HepG2 (cell line): Measurements from ENCODE around the gene PPP4R1. TPM values are rescaled to one million over a fixed set of nuclear protein-coding genes. Genes with fewer than 3 reads are reported as not detected.

ENCODE experiments used
- ATAC-seq: fragments of 200-7000 bp; cut with Tn5 transposase; 3 replicates; pipeline ENCODE4 v1.9.1; 2020; ENCODE audit warnings: mild to moderate bottlenecking, moderate library complexity
- BruUV-seq: library from RNA; stranded (reverse); fragments of 400-500 nt; replicated peaks from 2 replicates; lab custom pipeline; 2021; lab: Mats Ljungman, UMichigan
- CTCF ChIA-PET: fragments of 300-600 bp; formaldehyde crosslinking; extraction: SDS; loops from one replicate; lab custom pipeline; 2021; ENCODE audit warnings: low total read pairs, inconsistent platforms, low intra/inter-chr PET ratio; lab: Yijun Ruan, JAX
- POLR2A ChIA-PET: fragments of 350-600 bp; sonication (Branson Sonifier 250); formaldehyde crosslinking; loops from one replicate; lab custom pipeline; 2020; ENCODE audit warnings: antibody characterized with exemption, inconsistent platforms; lab: Yijun Ruan, JAX
- DNase-seq: peaks from one replicate; pipeline ENCODE4 v3.0.0-alpha.2; 2015; ENCODE audit warnings: low spot score
- FAIRE-seq: peaks from 3 replicates; lab custom pipeline; 2011; peaks lifted over from hg19 to GRCh38; lab: Jason Lieb, UNC
- H2AFZ ChIP-seq: one replicate; pipeline ENCODE4 v1.6.1; 2011; ENCODE audit warnings: low read length, inconsistent platforms
- H3K27ac ChIP-seq: fragments of 300-600 bp; 3 replicates; pipeline ENCODE4 v1.8.0; 2011; ENCODE audit warnings: mixed run types, mild to moderate bottlenecking, mixed read lengths, low read length, inconsistent platforms; ENCODE audit not compliant: insufficient read depth; ENCODE audit errors: extremely low read length
- H3K27me3 ChIP-seq, 2 experiments: fragments of 200-600 bp in 1 of 2; 2 replicates in 1 of 2; 3 replicates in 1 of 2; pipeline versions ENCODE4 v1.6.0 to v1.8.0; 2011; ENCODE audit warnings: low read length in 2 of 2, mild to moderate bottlenecking in 2 of 2, moderate library complexity in 2 of 2, inconsistent platforms in 1 of 2; ENCODE audit not compliant: insufficient read depth in 2 of 2, control insufficient read depth in 1 of 2
- H3K36me3 ChIP-seq, 2 experiments: fragments of 200-600 bp in 1 of 2; replicated peaks in 1 of 2; 2 replicates in 1 of 2; 3 replicates in 1 of 2; pipeline versions ENCODE4 v1.5.1 to v1.8.0; 2011; ENCODE audit warnings: low read length in 2 of 2, inconsistent platforms in 1 of 2; ENCODE audit not compliant: insufficient read depth in 2 of 2, control insufficient read depth in 1 of 2
- H3K4me1 ChIP-seq: 2 replicates; pipeline ENCODE4 v1.5.1; 2012; ENCODE audit warnings: low read length, inconsistent platforms; ENCODE audit not compliant: insufficient read depth
- H3K4me2 ChIP-seq: 2 replicates; pipeline ENCODE4 v1.6.0; 2011; ENCODE audit warnings: low read depth, low read length, inconsistent platforms
- H3K4me3 ChIP-seq, 3 experiments: fragments of 200-600 bp in 1 of 3; sonication (generic), shearing (Covaris generic) in 1 of 3; replicated peaks in 1 of 3; 2 replicates each; pipeline ENCODE4 v1.5.1; 2011 to 2016; ENCODE audit warnings: low read length in 3 of 3, inconsistent platforms in 2 of 3, low read depth in 2 of 3, mild to moderate bottlenecking in 2 of 3, control low read depth in 1 of 3, mixed read lengths in 1 of 3; ENCODE audit not compliant: insufficient read depth in 1 of 3
- H3K79me2 ChIP-seq: one replicate; pipeline ENCODE4 v1.6.1; 2011; ENCODE audit warnings: low read length, inconsistent platforms; ENCODE audit not compliant: insufficient read depth
- H3K9ac ChIP-seq: 2 replicates; pipeline ENCODE4 v1.6.0; 2011; ENCODE audit warnings: mild to moderate bottlenecking, low read depth, low read length, inconsistent platforms; ENCODE audit not compliant: insufficient read depth
- H3K9me3 ChIP-seq: 2 replicates; pipeline ENCODE4 v1.5.1; 2012; ENCODE audit warnings: mild to moderate bottlenecking, low read length
- H4K20me1 ChIP-seq: 2 replicates; pipeline ENCODE4 v1.6.0; 2011; ENCODE audit warnings: inconsistent platforms, mild to moderate bottlenecking, low read length, moderate library complexity; ENCODE audit not compliant: insufficient read depth
- GATA4 ChIP-seq: sonication (generic); IDR thresholded peaks from 2 replicates; pipeline ENCODE4 v1.6.1; 2016; ENCODE audit warnings: antibody characterized with exemption, low read depth, borderline replicate concordance
- MAFF ChIP-seq: IDR thresholded peaks from 2 replicates; pipeline ENCODE4 v1.6.1; 2011; ENCODE audit warnings: low read depth, low read length, improper control_type of control experiment
- MAFK ChIP-seq, 2 experiments: IDR thresholded peaks in 1 of 2; conservative IDR thresholded peaks in 1 of 2; 2 replicates each; pipeline ENCODE4 v1.6.1; 2011; ENCODE audit warnings: improper control_type of control experiment in 2 of 2, low read length in 2 of 2
- ZFP91 ChIP-seq: sonication (generic); formaldehyde crosslinking; IDR thresholded peaks from 2 replicates; pipeline ENCODE4 v1.9.0; 2022; ENCODE audit warnings: missing genetic modification reagents, mild to moderate bottlenecking, borderline replicate concordance
- ZNF687 ChIP-seq: sonication (generic); formaldehyde crosslinking; IDR thresholded peaks from 2 replicates; pipeline ENCODE4 v1.5.1; 2020; ENCODE audit warnings: mild to moderate bottlenecking, missing genetic modification reagents, moderate library complexity
- whole genome bisulfite sequencing: methylation state at CpG from one replicate; pipeline ENCODE4 v1.1.6; 2017; ENCODE audit warnings: low lambda C conversion rate; 5-methylcytosine and 5-hydroxymethylcytosine counted together
- in situ Hi-C: cut with HindIII; loops from 2 replicates; pipeline ENCODE4 v1.10.0; 2017; ENCODE audit warnings: low pct_unique_long_range_greater_than_20kb; ENCODE audit not compliant: extremely low pct_ligation_motif_present
- intact Hi-C: fragments of 100-400 bp; cut with micrococcal nuclease; formaldehyde crosslinking; loops from one replicate; pipeline ENCODE4 v1.10.0; 2022; ENCODE audit not compliant: unreplicated experiment
- polyA plus RNA-seq, 8 experiments: library from polyadenylated mRNA; depleted of rRNA in 3 of 8; stranded (reverse) in 7 of 8; unstranded in 1 of 8; fragments of >200 nt; fragmentation: Illumina TruSeq in 4 of 8; extraction: Trizol in 4 of 8; gene quantifications; 2 replicates each; pipeline versions ENCODE4 v1.2.1 to v1.2.3, GENCODE V29; 2011 to 2016; ENCODE audit warnings: low read depth in 4 of 8, missing spikeins in 1 of 8, mixed read lengths in 1 of 8; ENCODE audit not compliant: insufficient read depth in 1 of 8
- total RNA-seq, 5 experiments: library from RNA; depleted of rRNA; stranded (reverse); fragments of >200 nt; fragmentation: Illumina TruSeq; extraction: Trizol; gene quantifications; 2 replicates each; pipeline ENCODE4 v1.2.3, GENCODE V29; 2016; ENCODE audit warnings: low read depth in 1 of 5

PPP4R1 gene
- total and polyA plus RNA-seq, 2 of the 13 experiments (the other 11 are each of a cell fraction or from before 2014, with no cell fraction given), result 66.5 to 72.4 TPM

- TF ChIP-seq ZFP91 (peak; percentile 28; the same call in 1 of the 2 replicates), ZNF687 (CRISPR knock-in tag) (peak; percentile 62)
Observed at GRCh38 chr18:9613550-9614400, 584 bp downstream of the PPP4R1 start (continued).

- H3K4me1 ChIP-seq, result peaks cover 76% of the 10 kb centered on the region
- in situ Hi-C loops (loop anchor here (10.0 kb wide), 1 partner anchor 62 kb away; no protein-coding TSS in a partner anchor), intact Hi-C loops (loop anchor here (1.0 to 5.0 kb wide), 4 partner anchors 36 to 299 kb away; partner anchors contain the start of gene VAPA)
- FAIRE-seq, result no peak
- CTCF ChIA-PET, result interaction anchor here (1.1 kb wide), 1 partner anchor 38 kb away, joined by 3 read pairs; no protein-coding TSS in a partner anchor
- H3K9me3 ChIP-seq, result no peaks in the 10 kb centered on the region
- no peak for DNase-seq
- 24% methylated on average over 3 of the region's 3 CpGs for WGBS
- peak overlapping the region; percentile 81 for H3K27ac ChIP-seq
- peak overlapping the region; percentile 87 for H3K9ac ChIP-seq
- no peak for ATAC-seq
- TF ChIP-seq GATA4 (no peak), MAFF (peak; percentile 90), MAFK (conservative IDR thresholded peaks at IDR 0.05 in 1 of 2, IDR thresholded peaks at IDR 0.05 in 1 of 2; ENCODE audit: low read length in 2 of 2) (peak; percentile 88 to 92)
- TF ChIP-seq, all 625 proteins: peak for 2
- H3K27me3 ChIP-seq, result no peaks in the 10 kb centered on the region
- POLR2A ChIA-PET, result interaction anchor here (1.3 kb wide), 1 partner anchor 13 kb away, joined by 3 read pairs; no protein-coding TSS in a partner anchor
- TSS peak; percentile 59 for BruUV-seq
- H4K20me1 ChIP-seq, result peaks cover 5% of the 10 kb centered on the region; the same call in 1 of the 2 replicates
- peaks cover 55% of the 10 kb centered on the region for H3K79me2 ChIP-seq
- peak overlapping the region; percentile 67 for H3K4me2 ChIP-seq
- H3K4me3 ChIP-seq, result peak overlapping the region; percentile 93 to 99 (median 94); a peak in 5 of 6 replicates
- no peak overlapping the region for H2AFZ ChIP-seq
- peaks cover 2 to 8% of the 10 kb centered on the region in 2 experiments; a peak in 3 of 5 replicates for H3K36me3 ChIP-seq
Observed at GRCh38 chr18:9612977-9613376, 1.4 kb downstream of the PPP4R1 start.
